Endothelial cell of hepatic sinusoid (primary cell): ENCODE data around the gene FGF1.

Source experiments
- in situ Hi-C: cut with HindIII; loops from 2 replicates; pipeline ENCODE4 v1.10.0; 2017; ENCODE audit warnings: low sequenced_read_pairs

The FGF1 gene

GRCh38 chr5:142615948-142616347 lies 69.9 kb downstream of the FGF1 start:
- in situ Hi-C loops, result loop anchor here (25.0 kb wide), 1 partner anchor 271 kb away; no protein-coding TSS in a partner anchor

DNA sequence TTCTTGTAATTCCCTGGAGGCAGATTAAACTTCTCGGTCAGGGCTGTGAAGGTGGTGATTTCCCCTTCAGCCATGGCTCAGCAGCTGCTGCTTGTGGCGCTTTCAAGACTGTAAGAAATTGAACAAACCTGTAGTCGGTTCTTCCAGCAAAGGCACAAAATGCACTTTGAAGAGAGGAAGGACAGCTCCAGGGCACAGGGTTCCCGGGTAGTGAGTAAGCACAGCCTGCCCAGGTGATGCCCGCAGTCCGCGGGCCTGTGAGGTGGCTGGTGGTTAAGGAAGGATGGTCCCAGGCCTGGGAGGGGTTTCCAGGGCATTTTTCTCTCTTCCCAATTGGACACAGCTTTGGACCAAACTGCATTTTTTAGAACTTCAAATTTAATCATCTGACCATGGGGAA lies 71.8 kb downstream of the FGF1 start:
- in situ Hi-C loops, result loop anchor here (5.0 to 25.0 kb wide), 2 partner anchors 83 to 273 kb away; no protein-coding TSS in a partner anchor

DNA sequence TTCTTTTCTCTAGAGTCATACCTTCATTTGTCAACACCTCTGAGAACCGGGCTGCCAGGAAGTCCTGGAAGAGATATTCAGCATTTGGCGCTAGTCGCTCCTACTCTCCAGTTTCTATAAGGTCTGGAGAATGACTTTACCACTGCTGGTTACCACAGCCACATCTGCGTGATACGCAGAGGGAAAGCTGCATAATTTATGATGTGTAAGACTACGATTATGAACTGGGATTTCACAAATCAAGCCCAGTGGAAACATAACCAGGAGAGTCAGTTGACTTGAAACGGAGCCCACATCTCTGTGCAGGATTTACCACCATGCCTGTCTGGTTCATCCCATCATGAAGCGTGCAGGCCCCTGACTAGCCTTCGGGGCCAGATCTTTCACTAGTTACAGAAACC lies 72.6 kb downstream of the FGF1 start:
- in situ Hi-C loops, result loop anchor here (5.0 to 25.0 kb wide), 2 partner anchors 84 to 274 kb away; no protein-coding TSS in a partner anchor

DNA sequence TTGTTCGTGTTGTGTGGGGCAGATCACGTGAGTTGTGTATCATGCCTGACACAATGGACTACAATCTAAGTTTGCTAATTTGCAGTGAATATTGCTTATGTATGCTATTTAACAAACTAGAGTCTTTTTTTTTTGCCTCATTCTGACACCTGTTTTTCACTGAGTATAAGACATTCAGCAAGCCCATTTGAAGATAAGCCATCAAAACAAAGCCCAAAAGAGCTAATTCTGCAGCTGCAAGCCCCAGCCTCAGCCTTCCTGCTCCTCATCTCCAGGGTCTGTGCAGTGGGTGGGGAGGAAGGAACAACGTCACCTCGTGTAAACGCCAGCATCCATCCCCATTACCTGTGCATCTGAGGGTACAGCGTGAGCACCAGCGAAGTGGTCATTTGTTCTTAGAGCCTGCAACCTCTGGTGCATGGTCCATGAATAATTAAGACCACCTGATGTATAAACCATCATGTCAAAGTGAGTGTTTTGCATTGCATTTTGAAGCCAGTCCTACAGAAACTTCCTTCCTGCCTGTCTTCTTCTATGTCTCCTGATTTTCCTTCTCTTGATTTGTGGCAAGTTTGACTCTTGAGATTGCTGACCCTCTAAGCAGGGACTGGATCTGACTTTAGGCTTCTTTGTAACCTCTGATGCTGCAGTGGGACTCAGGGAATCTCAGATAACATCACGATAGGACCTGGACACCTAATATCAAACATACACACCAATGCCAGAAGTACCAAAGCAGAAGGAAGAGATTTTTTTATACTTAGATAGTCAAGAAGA lies 73.2 kb downstream of the FGF1 start:
- in situ Hi-C loops, result loop anchor here (5.0 to 25.0 kb wide), 2 partner anchors 85 to 275 kb away; no protein-coding TSS in a partner anchor

GRCh38 chr5:142611154-142611553 lies 74.7 kb downstream of the FGF1 start:
- in situ Hi-C loops, result loop anchor here (5.0 to 25.0 kb wide), 2 partner anchors 86 to 276 kb away; no protein-coding TSS in a partner anchor

DNA sequence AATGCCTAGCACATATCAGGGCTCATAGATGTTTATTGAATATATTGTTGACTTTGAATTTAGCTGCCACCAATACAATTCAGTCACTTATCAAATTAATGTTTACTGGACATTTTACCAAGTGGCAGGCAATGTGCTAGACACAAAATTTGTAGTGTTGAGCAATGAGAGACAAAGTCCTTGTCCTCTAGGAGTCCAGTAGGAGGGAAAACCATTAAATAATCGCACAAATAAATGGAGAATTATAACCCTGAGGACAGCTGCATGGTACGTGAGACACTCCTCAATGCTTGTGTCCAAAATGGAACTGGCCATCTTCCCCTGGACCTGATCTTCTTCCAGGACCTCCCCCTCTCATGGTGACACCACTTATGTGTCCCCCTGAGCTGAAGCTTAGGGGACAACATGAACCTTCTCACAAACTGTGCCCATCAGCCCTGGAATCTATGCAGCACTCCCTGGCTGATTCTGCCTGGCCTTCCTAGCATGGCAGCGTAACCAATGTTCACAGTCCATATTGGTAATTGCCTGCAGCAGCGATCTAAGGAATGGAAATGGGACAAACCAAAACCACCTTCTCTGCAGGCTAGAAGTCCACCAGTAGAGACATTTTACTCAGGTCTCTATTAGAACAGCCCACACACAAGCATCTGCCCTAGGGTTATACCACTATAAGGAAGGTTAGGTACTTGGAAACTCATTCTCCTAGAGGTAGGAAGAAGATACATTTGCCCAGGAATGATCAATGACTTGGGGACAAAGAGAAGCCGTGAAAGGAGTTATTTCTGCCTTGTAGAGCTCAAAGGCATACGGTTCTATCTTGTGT lies 75.5 kb downstream of the FGF1 start:
- in situ Hi-C loops, result loop anchor here (5.0 to 25.0 kb wide), 2 partner anchors 87 to 277 kb away; no protein-coding TSS in a partner anchor

GRCh38 chr5:142609142-142609541 lies 76.7 kb downstream of the FGF1 start:
- in situ Hi-C loops, result loop anchor here (25.0 kb wide), 1 partner anchor 278 kb away; no protein-coding TSS in a partner anchor

DNA sequence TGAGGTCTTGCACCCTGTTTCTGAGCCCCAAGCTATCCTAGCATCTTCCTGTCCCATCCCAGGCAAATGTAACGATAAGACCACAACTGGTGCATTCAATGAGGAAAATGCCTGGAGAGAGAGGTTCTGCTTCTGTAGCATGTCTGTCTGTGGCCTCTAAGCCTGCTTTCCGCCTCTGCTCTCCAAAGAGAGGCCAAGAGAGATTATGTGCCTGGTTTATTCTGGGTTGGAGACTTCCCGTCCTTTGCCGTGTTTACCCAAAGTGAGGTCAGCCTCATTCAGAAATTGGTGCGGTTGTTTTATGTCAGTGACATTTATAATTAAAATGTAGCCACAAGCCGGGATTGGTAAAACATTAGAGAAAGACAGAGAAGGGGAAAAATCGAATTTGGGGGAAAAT lies 77.8 kb downstream of the FGF1 start:
- in situ Hi-C loops, result loop anchor here (25.0 kb wide), 1 partner anchor 279 kb away; no protein-coding TSS in a partner anchor

DNA sequence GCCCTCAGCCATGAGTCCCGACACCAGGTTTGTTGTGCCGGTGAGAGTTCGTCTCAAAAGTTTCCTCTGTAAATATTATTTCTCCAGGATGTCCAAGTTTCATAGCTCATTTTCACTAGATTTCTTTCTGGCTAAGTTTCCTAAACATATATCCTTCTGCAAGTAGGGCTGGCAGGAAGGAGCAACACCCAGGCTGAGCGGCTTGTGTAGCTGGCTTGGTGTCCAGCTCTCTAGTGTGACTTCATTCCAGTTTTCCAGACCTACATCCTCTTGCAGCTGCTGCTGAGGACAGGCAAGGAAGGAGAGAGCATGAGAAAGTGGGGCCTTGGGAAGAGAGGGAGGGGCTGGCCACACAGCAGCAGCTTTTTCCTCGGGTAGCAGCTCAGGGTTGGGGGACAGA lies 80.3 kb downstream of the FGF1 start:
- in situ Hi-C loops, result loop anchor here (25.0 kb wide), 1 partner anchor 282 kb away; no protein-coding TSS in a partner anchor

- in situ Hi-C loops, result loop anchor here (25.0 kb wide), 1 partner anchor 285 kb away; no protein-coding TSS in a partner anchor
Observed at GRCh38 chr5:142602720-142603245, 83.1 kb downstream of the FGF1 start.

DNA sequence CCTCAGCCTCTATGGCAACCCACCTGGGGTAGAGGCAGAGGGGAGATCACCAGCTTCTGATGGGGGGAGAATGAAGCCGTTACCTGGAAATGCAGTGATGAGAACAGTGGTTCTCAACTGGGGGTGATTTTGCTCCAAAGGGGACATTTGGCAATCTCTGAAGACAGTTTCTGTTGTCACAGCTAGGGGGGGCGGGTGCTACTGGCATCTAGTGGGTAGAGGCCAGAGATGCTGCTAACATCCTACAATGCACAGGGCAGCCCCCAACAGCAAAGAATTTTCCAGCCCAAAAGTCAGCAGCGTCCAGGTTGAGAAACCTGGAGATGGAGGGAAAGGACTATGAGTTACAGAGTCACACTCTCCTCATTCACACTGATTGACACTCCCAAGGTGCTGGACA lies 84.5 kb downstream of the FGF1 start:
- in situ Hi-C loops, result loop anchor here (25.0 kb wide), 1 partner anchor 286 kb away; no protein-coding TSS in a partner anchor

DNA sequence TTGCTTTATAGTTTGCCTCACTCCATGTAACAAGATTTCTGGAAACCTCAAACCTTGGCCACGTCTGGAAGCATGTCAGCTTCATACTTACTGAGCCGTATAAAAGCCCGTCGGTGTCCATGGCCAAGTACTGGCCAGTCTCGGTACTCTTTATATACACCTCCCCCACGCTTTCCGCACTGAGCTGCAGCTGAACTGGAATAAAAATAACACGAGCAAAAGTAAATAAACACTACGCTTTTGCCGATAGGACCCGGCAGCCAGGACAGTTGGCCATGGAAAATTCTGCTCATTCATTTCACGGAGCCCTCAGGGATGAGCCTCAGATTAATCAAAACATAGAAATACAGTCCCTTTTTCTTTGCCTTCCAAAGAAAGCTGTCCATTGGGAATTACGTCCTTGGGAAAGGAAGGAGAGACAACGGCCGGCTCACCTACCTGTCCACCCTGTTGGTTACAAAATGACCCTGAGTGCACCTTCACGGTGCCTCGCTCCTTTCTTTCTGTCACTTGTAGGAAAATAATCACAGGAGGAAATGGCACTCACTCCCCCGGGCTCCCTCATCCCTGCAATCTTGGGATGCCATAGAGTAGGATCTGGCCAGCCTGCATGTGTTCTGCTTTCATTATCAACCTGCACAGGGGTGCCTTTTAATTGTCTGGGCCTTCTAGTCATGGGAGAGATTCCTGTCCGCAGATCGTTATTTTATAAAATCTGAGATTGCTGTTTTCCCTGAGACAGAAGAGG lies 85.1 kb downstream of the FGF1 start:
- in situ Hi-C loops, result loop anchor here (25.0 kb wide), 1 partner anchor 287 kb away; no protein-coding TSS in a partner anchor

DNA sequence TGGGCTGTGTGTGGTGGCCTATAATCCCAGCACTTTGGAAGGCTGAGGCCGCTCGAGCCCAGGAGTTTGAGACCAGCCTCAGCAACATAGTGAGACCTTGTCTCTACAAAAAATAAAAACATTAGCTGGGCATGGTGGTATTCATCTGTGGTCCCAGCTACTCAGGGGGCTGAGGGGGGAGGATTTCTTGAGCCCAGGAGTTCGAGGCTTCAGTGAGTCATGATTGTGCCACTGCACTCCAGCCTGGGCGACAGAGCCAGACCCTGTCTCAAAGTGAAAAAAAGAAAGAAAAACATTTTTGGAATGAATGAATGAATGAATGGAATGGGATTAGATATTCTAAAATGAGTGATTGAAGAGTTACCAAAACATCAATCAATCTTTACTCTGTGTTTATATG lies 85.8 kb downstream of the FGF1 start:
- in situ Hi-C loops, result loop anchor here (25.0 kb wide), 1 partner anchor 287 kb away; no protein-coding TSS in a partner anchor

GRCh38 chr5:142598338-142598700 lies 87.6 kb downstream of the FGF1 start:
- in situ Hi-C loops, result no loop called here

DNA sequence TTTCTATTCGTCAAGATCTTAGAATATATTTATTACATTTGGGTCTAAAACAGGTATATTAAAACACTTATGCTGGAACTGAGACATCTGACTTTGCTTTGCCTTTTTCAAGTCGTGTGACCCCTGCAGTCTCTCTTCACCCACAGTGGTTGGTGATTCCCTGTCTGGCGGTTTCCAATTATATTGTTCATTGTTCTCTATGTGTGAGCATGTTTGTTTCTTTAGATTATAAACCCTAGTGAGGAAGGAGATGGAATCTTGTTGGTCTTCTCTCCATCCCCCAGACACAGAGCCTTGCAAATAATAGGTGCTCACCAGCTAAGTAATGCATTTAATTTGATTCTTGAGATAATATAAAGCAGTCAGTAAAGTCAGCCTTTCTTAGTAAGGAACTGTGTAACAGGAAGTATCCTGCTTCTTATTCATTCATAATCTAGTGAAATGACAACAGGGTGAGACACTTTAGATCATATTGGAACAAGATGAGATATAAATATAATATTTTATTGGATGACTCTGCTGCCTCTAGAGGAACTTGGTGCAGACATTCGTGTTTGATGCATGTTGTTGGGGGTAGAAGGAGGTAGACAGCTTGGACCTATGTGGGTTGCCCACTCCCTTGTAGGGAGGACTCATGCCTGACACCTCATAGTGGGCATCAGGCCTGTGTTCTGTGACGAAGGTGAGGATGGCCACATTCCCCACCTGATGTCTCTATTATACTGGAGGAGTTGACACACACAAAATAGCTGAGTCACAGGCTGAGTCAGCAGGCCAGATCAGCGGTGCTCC lies 88.1 kb downstream of the FGF1 start:
- in situ Hi-C loops, result no loop called here

DNA sequence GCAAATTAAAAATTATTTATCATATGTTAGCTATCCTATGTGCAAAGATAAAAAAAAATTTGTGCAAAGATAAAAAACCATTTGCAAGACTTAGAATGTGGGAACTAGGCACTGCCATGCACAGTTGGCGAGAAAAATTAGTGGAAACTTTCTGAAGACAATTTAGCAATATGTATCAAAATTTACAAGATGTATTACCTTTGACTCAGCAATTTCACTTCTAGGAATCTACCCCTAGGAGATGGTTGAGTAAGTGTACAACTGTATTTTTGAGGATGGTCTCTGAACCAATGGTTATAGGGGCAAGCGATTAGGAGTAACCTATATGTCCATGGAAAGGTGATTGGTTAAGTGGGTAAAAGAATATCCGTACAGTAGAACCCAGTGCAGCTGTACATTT lies 88.9 kb downstream of the FGF1 start:
- in situ Hi-C loops, result no loop called here

DNA sequence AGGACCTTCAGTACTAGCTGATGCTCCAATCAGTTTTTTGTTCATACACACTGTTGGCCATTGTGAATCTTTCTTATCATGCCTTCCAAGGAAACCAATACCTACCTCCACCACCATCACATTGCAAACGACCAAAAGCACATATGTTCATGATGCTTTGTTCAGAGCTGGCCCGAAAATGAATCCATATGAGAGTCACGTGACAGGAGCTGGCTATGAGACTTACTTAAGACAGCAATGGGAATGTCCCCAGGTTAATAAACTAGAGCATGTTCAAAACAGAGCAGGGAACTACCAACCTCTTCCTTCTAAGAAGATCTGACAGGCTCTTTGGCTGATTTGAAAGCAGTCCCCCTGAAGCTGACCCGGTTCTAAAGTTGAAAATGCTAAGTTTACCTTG lies 93.5 kb downstream of the FGF1 start:
- in situ Hi-C loops, result no loop called here

DNA sequence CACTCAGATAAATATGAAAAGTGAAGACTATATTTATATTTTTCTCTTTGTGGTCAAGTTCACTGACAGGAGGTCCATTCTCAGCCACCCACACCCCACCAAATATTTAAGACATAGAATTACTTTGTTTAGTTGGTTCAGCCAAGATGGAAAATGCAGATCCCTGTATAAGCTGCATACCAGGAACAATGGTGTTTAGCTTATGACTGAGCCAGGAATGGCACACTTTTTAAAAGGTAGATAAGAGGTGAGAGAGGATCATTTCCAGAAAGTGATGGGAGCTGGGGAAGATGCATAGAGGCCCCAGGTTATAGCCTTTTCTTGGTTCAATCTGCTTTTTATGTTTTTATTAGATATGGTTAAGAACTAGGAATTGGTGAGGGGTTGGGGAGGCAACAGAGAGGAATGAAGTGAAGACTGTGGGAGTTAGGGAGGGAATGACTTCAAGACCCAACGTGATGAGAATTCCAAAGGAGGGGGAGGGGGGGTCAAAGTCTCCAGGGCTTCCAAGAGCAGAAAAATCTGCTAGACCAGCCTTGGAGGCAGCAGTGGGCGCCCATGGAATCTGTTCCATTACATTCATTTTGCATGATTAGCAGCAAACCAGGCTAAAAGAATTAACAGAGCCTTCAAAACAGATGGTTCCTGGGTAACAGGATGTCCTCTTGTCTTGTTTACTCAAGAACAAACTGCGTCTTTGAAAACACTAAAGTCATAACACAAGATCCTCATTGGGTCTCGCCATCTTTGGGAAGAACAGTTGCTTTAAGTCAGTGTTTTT lies 95.2 kb downstream of the FGF1 start:
- in situ Hi-C loops, result no loop called here

- in situ Hi-C loops, result no loop called here
Observed at GRCh38 chr5:142589720-142590119, 96.2 kb downstream of the FGF1 start.
